Activated CD4-positive, alpha-beta T cell treated with anti-CD3 and anti-CD28 coated beads for 24 hours (primary cell): ENCODE results near the gene SLC30A3.
"Not testable (repeated sequence)": the region's sequence is repeated elsewhere in the genome, so short reads cannot be mapped to it uniquely, and the experiment has no call there.

Experiments used
- DNase-seq, 2 donors: peaks; one replicate each; pipeline ENCODE4 v3.0.0-alpha.2; 2020; ENCODE audit warnings: low read depth in 2 of 2

The SLC30A3 gene

GRCh38 chr2:27285481-27285880, 22.6 kb upstream of the SLC30A3 start:
- no peak for DNase-seq

DNA sequence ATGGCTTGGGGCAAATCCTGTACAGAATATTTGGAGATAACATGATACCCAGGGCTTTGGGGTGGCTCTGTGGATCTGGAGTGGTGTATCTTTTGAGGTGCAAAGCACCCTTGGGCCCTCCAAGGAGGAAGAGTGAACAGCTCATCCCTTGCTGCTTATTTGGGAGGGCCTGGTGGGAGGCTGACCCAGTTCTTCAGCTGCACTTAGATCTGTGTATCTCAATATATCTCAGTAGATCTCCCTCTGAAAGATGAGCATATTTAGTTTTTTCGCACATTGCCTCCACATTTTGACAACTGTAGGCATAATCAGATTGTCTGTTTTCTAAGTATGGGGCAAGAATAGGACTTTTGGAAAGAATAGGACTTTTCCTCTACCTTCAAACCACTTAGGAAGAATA, 22.1 kb upstream of the SLC30A3 start:
- no peak for DNase-seq

DNA sequence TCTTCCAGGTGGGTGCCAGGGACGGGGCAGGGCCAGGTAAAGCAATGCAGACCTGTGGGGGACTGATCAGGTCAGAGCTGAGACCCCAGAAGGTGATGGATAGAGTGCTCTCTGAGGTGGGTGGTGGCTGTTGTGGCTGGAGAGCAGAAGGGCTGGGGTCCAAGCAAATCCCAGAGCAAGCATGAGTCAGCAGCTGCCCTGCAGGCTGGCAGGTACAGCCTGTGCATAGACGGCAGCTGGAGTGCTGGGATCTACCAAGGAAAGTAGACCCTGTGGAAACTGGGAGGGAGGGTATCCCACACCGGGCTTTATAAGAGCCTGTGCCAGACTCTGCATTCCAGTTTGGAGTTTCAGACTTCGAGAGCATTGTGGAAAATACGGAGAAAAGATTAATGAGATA, 20.0 kb upstream of the SLC30A3 start:
- no peak for DNase-seq

DNA sequence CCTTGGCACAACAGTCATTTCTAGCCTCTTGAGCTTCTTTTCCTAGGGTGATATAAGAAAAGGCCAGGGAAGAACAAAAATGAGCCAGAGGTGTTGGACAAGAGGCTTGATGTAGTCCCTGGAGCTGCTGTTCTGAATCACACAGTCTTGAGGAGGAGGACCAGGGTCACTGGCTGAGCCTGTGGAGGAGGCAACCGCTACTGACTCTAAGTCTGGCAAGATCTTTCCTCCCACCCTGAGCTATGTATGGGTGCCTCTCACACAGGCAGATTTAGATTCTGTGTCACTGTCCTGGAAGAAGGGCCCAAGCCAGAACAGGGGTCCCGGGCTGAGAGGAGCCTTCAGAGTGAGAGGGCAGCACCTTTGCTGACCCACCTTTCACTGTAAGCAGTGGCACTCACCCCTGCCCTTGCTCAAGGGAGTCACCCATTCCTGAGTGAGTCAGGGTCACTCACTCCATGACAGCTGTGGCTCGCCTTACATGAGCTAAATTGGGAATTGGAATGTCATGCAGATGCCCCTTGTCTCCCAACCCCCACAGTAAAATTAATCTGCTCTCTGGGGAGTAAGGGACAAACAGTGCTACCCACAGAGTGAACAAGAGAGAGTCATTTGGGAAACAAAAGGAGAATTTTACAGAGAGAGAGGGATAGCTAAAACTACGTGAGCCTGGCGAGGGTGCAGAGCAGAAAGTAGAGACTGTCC, 19.2 kb upstream of the SLC30A3 start, which contains the start of gene TRIM54:
Gene TRIM54 (plus strand): TSS at position 575 of the 705 bp plus-strand sequence. CDS start 303 bp downstream, outside the sequence.
- DNase-seq = no peak

DNA sequence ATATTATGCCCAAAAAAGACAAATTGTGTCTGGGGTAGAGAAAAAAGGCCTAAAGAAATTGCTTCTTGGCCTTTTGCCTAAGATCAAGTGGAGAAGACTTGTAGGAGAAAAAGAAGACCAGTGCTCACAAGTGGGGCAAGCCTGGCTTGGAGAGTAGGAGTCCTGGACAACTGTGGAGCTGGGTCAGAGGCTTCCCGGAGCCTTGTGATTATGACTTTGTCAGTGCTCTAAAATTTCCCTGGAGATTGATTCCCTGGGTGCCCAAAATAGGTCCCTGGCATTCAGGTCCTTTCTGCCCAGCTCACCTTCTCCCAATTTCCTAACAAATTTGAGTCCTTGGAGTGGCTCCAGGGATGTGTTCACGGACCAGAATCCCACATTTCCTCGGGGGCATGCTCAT, 18.6 kb upstream of the SLC30A3 start:
- DNase-seq = no peak

DNA sequence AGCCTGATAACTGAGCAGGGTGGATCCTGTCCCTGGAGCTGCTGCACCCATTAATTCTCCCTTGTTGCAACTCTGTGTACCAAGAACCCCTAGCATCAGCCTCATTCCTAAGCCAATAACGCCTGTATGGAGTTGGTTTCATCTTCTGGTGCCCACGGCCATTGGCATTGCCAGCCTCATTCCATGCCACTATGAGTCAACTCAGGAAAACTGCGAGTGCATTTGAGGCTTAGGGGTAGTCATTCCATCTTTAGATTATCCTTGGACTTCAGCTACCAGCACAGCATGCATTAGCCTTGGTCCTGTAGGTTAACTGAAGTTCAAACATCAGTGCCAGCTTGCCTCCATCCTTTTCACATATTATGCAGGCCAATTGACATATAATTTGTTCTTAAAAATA, 18.0 kb upstream of the SLC30A3 start:
- DNase-seq = no peak

DNA sequence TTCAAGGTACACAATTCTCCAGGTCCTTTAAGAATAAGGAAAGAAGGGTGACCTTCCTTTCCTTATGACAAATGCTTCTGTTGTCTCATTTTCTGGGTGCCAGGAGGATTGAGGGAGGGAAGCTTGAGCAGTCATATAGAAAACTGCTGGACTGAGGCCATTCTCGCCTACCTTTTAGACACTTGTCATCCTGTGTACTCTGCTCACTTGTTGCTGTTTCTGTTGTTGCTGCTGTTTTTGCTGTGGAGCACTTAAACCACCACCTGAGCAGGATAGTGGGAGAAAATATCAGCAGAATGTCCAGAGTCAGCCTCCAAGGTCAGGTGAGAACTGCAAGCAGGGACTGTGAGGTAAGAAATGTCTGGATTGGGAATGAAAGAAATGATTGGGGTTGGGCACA, 15.2 kb upstream of the SLC30A3 start:
- DNase-seq = no peak

GRCh38 chr2:27275211-27276150, 12.6 kb upstream of the SLC30A3 start, which contains the start of gene DNAJC5G:
Gene DNAJC5G, plus strand, starts transcription at chr2:27275433. Its CDS starts 1,296 bp downstream, at chr2:27276729.
- no peak for DNase-seq

DNA sequence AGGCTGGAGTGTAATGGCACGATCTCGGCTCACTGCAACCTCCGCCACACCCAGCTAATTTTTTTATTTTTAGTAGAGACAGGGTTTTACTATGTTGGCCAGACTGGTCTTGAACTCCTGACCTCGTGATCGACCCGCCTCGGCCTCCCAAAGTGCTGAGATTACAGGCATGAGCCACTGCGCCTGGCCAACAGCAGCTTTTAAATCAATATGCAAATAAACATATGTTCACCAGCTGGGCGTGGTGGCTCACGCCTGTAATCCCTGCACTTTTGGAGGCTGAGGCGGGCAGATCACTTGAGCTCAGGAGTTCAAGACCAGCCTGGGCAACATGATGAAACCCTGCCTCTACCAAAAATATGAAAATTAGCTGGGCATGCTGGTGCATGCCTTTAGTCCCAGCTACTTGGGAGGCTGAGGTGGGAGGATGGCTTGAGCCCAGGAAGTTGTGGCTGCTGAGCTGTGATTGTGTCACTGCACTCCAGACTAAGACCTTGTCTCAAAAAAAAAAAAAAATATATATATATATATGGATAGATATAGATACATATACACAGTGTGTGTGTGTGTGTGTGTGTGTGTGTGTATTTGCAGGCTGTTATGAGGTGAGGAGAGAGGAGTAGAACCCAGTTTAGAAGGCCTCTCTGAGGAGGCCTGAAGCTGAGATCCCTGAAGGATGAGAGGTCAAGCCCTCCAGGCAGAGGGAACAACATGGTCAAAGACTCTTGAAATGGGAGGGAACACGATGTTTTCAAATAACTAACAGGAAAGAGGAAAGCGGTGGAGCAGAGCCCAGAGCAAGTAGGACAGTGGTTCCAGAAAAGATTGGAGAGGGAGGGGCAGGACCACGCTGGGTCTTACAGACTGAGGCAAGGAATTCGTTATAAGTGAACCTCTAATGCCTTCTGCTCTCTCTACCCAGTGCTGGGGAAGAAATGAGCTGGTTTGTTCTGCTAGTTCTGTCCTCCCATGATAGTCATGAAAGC, 10.0 kb upstream of the SLC30A3 start:
- not testable (repeated sequence) for DNase-seq

DNA sequence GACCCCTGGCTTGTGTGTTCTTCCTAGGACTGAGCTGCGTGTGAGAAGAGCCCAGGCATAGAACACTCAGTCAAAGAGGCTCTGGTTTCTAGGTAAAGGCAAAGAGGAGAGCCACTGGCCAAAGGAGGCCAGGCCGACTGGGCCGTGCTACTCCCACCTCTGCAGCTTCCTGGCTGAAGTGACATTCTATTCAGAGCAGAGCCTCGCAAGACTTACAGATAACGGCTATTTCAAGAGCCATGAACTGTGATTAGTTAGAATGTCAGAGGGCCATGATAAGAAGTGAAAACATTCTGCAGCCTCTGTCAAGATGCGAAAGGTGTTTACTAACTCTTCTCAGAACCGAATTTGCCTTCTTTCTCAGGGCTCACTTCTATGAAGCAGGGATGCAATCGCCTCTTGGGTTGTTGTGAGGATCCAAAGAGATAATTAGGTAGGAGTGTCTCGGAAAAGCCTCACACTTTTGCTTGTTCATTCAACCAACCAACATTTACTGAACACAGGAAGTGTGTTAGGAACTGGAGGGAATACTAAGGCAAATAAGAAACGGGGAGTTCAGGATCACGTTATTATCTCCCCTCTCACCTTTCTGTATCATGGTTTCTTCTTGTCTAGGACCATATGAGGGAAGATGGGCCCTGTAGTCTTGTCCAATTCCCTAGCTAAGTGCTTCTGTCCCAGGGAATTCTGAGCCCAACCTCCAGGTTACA, 8.9 kb upstream of the SLC30A3 start:
- no peak for DNase-seq

DNA sequence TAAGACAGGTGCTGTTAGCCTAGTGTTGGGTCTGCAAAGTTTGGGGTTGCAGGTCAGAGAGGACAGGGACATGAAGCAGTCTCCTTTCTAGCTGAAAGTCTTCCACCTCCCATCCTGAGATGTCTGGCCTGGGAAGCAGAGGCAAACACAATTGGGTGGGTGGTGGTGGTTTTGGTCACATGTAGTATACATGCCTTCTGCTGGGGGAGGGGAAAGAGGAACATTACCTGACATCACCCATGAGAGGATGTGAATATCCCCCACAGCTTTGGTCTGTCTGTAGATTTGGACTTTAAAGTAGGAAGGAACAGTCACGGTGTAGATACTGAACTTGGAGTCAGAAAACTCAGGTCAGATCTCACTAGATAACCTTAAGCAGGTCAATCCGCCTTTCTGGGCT, 7.8 kb upstream of the SLC30A3 start:
- DNase-seq = no peak

DNA sequence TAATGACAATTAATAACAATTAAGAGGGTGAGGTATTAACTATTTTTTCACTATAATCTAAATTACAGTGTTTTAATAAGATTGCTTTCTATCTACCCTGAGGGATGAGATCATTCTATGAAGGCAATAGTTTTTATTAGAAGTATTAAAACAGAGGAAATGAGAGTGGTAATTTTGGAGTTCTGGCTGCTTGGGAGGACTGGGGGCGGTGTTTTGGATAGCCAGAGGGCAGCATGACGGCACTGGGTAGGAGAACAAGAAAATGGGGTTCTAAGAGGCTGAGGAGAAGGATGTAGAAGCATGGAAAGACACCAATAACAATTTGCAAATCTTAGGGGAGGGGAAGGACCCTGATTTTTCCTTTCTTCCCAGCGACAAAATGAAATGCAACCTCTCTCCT, 7.3 kb upstream of the SLC30A3 start:
- no peak for DNase-seq

DNA sequence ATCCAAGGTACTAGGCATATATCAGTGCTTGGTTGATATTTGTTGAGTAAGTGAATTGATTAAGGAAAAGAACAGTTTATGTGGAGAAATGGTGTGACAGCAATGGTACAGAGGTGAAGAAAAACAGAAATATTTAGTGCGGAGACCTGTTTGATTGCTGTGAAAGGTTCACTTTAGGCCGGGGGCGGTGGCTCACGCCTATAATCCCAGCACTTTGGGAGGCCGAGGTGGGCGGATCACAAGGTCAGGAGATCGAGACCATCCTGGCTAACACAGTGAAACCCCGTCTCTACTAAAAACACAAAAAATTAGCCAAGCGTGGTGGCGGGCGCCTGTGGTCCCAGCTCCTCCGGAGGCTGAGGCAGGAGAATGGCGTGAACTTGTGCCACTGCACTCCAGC, 5.4 kb upstream of the SLC30A3 start:
- not testable (repeated sequence) for DNase-seq

DNA sequence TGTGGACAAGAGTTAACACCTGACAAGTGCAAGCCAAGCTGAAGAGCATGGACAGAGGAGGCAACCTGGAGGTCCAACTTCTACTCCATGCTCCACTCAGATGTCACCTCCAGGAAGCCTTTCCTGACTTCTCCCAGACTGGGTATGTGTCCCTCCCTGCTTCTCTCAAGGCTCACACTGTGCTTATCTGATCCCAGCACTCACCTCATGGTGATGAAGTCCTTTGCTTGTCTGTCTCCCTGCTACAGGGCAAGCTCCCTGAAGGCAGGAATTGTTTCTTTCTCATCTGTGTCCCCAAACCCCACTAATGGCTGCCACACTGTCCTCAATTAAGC, 2.7 kb upstream of the SLC30A3 start:
- DNase-seq = no peak

GRCh38 chr2:27264753-27265535, 2.1 kb upstream of the SLC30A3 start:
- DNase-seq = peak; percentile 35 to 55

- DNase-seq = no peak
These were observed 1.5 kb upstream of the SLC30A3 start for GRCh38 chr2:27264253-27264752.

- no peak for DNase-seq
These were observed 723 bp upstream of the SLC30A3 start for GRCh38 chr2:27263287-27264252.

DNA sequence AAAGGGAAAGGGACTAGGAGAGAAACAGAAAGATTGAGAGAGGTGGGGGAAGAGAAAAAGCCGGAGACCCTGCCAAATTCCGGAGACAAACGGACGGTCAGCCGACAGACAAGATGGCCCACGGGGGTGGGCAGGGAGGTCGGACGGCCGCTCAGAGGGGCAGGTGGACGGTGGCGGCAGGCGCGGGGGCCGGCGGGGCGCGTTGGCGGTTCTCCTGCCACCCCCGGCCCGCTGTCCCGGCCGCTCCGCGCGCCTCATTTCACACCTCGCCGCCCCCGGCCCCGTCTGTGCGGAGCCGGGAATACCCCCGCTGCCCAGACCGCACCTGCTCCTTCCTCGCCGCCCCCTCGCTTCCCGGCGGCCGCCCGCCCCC, 935 bp downstream of the SLC30A3 start:
- no peak for DNase-seq
